GM23338 (cell line): ENCODE data around the gene CDON. TPM values are rescaled to one million over a fixed set of nuclear protein-coding genes. Genes with fewer than 3 reads are reported as not detected.
A peak's percentile ranks its signal among the peaks of the same experiment; 100 is the strongest.

Experiments
- ATAC-seq: fragments of 200-7000 bp; cut with Tn5 transposase; 3 replicates; pipeline ENCODE4 v1.9.1; 2020
- DNase-seq: peaks from one replicate; pipeline ENCODE4 v3.0.0-alpha.2; 2015; ENCODE audit warnings: low spot score
- H2AFZ ChIP-seq: fragments of 200-600 bp; sonication (generic); 2 replicates; pipeline ENCODE4 v1.8.0; 2016; ENCODE audit warnings: antibody characterized with exemption, mild to moderate bottlenecking, moderate library complexity
- H3F3A ChIP-seq: fragments of 200-600 bp; sonication (generic); replicated peaks from 2 replicates; pipeline ENCODE4 v1.8.0; 2017; ENCODE audit warnings: antibody characterized with exemption, mixed run types, low read depth
- H3K27ac ChIP-seq: fragments of 200-600 bp; sonication (generic); 2 replicates; pipeline ENCODE4 v1.6.1; 2016; ENCODE audit warnings: low read depth
- H3K27me3 ChIP-seq: fragments of 200-600 bp; sonication (generic); 2 replicates; pipeline ENCODE4 v1.8.0; 2016; ENCODE audit warnings: mild to moderate bottlenecking, mixed run types, moderate library complexity; ENCODE audit not compliant: insufficient read depth
- H3K36me3 ChIP-seq: fragments of 200-600 bp; sonication (generic); 2 replicates; pipeline ENCODE4 v1.8.0; 2016; ENCODE audit warnings: mild to moderate bottlenecking; ENCODE audit not compliant: insufficient read depth
- H3K4me1 ChIP-seq: fragments of 200-600 bp; sonication (generic); 2 replicates; pipeline ENCODE4 v1.8.0; 2016; ENCODE audit warnings: mild to moderate bottlenecking, moderate library complexity; ENCODE audit not compliant: insufficient read depth
- H3K4me2 ChIP-seq: fragments of 200-600 bp; sonication (generic); 2 replicates; pipeline ENCODE4 v1.7.1; 2017; ENCODE audit warnings: mixed run types
- H3K4me3 ChIP-seq: fragments of 200-600 bp; sonication (generic); 2 replicates; pipeline ENCODE4 v1.6.1; 2016; ENCODE audit warnings: mixed run types
- H3K79me2 ChIP-seq: fragments of 200-600 bp; sonication (generic); replicated peaks from 2 replicates; pipeline ENCODE4 v1.8.0; 2017; ENCODE audit warnings: mild to moderate bottlenecking; ENCODE audit not compliant: insufficient read depth
- H3K9me2 ChIP-seq: fragments of 200-600 bp; sonication (generic); 2 replicates; pipeline ENCODE4 v1.8.0; 2017; ENCODE audit not compliant: insufficient read depth
- H4K20me1 ChIP-seq: fragments of 200-600 bp; sonication (generic); replicated peaks from 2 replicates; pipeline ENCODE4 v1.8.0; 2017; ENCODE audit warnings: mild to moderate bottlenecking; ENCODE audit not compliant: insufficient read depth
- H3K27ac Mint-ChIP-seq: 2 replicates; pipeline ENCODE4 v1.8.0; 2020; ENCODE audit warnings: inconsistent platforms, mild to moderate bottlenecking, moderate library complexity, mixed read lengths
- H3K27me3 Mint-ChIP-seq: 3 replicates; pipeline ENCODE4 v1.8.0; 2022; ENCODE audit warnings: low read depth, mild to moderate bottlenecking, moderate library complexity, mixed read lengths, inconsistent platforms; ENCODE audit not compliant: insufficient read depth, poor library complexity
- H3K36me3 Mint-ChIP-seq: 3 replicates; pipeline ENCODE4 v1.8.0; 2021; ENCODE audit warnings: low read depth, mild to moderate bottlenecking, inconsistent platforms, moderate library complexity, mixed read lengths
- H3K4me1 Mint-ChIP-seq: 3 replicates; pipeline ENCODE4 v1.8.0; 2020; ENCODE audit warnings: mild to moderate bottlenecking, inconsistent platforms, mixed read lengths
- H3K4me3 Mint-ChIP-seq: 3 replicates; pipeline ENCODE4 v1.8.0; 2021; ENCODE audit warnings: moderate library complexity, mild to moderate bottlenecking, inconsistent platforms, mixed read lengths
- H3K9me3 Mint-ChIP-seq: 3 replicates; pipeline ENCODE4 v1.8.0; 2020; ENCODE audit warnings: moderate library complexity, mild to moderate bottlenecking, inconsistent platforms, mixed read lengths
- CREB1 ChIP-seq: fragments of 250-450 bp; sonication (Bioruptor Pico); IDR thresholded peaks from 2 replicates; pipeline ENCODE4 v1.5.0; 2020; ENCODE audit warnings: low read depth, mild to moderate bottlenecking, moderate library complexity
- CTCF ChIP-seq, 2 experiments: fragments of 200-600 bp in 1 of 2; sonication (generic) in 1 of 2; conservative IDR thresholded peaks; 2 replicates each; pipeline versions ENCODE4 v1.5.1 to v1.6.1; 2016 to 2017; ENCODE audit warnings: antibody characterized with exemption in 2 of 2, low read depth in 2 of 2, mild to moderate bottlenecking in 2 of 2, moderate library complexity in 1 of 2
- EZH2 ChIP-seq: fragments of 200-600 bp; sonication (generic); IDR thresholded peaks from one replicate; pipeline ENCODE4 v1.8.0; 2017; ENCODE audit warnings: antibody characterized with exemption, mild to moderate bottlenecking, low read depth; ENCODE audit not compliant: unreplicated experiment
- EZH2phosphoT487 ChIP-seq: fragments of 200-600 bp; sonication (generic); IDR thresholded peaks from one replicate; pipeline ENCODE4 v1.8.1; 2018; ENCODE audit warnings: antibody characterized with exemption; ENCODE audit not compliant: unreplicated experiment
- JUNB ChIP-seq: IDR thresholded peaks from one replicate; pipeline ENCODE4 v1.6.1; 2016; ENCODE audit warnings: antibody characterized with exemption; ENCODE audit not compliant: unreplicated experiment
- NANOG ChIP-seq: IDR thresholded peaks from 2 replicates; pipeline ENCODE4 v1.6.1; 2016; ENCODE audit warnings: antibody characterized with exemption, borderline replicate concordance
- POLR2AphosphoS5 ChIP-seq: IDR thresholded peaks from 2 replicates; pipeline ENCODE4 v1.6.1; 2016; ENCODE audit warnings: antibody characterized with exemption, low read depth
- REST ChIP-seq: IDR thresholded peaks from one replicate; pipeline ENCODE4 v1.6.1; 2018; ENCODE audit warnings: antibody characterized with exemption; ENCODE audit not compliant: unreplicated experiment
- ZNF114 ChIP-seq: fragments of 250-450 bp; sonication (Bioruptor Pico); IDR thresholded peaks from 2 replicates; pipeline ENCODE4 v1.5.0; 2020; ENCODE audit warnings: mild to moderate bottlenecking, moderate library complexity
- ZNF331 ChIP-seq: fragments of 250-450 bp; sonication (Bioruptor Pico); IDR thresholded peaks from 2 replicates; pipeline ENCODE4 v1.5.0; 2020; ENCODE audit warnings: low read depth, mild to moderate bottlenecking, moderate library complexity
- ZNF462 ChIP-seq: fragments of 250-450 bp; sonication (Bioruptor Pico); IDR thresholded peaks from 2 replicates; pipeline ENCODE4 v1.5.0; 2020; ENCODE audit warnings: mild to moderate bottlenecking, moderate library complexity
- polyA plus RNA-seq: library from polyadenylated mRNA; unstranded; fragments of >200 nt; fragmentation: Nextera tagmentation; extraction: Ambion mirVana; gene quantifications from 2 replicates; pipeline ENCODE4 v1.2.1, GENCODE V29; 2016
- total RNA-seq: library from RNA; depleted of rRNA; stranded (reverse); fragments of >200 nt; shearing (Covaris generic); gene quantifications from 2 replicates; pipeline ENCODE4 v1.2.3, GENCODE V29; 2014
- TF ChIP-seq, protein P1 (sequence below): IDR thresholded peaks from 2 replicates; pipeline ENCODE4 v1.6.1; 2016; ENCODE audit warnings: antibody characterized with exemption

The CDON gene
- total and polyA plus RNA-seq, 2 experiments from 2014 or later = 4.1 to 35.5 TPM

GRCh38 chr11:126102436-126102981 is 39.8 kb upstream of the CDON start:
- H3K4me3 ChIP-seq = no peak overlapping the region
- peaks cover 73% of the 10 kb centered on the region for H3K4me1 Mint-ChIP-seq
- H3K4me3 Mint-ChIP-seq = no peak overlapping the region; the same call in 2 of the 3 replicates
- H3K4me1 ChIP-seq = peaks cover 42% of the 10 kb centered on the region
- no peak overlapping the region for H3K4me2 ChIP-seq
- H3F3A ChIP-seq = no peaks in the 10 kb centered on the region; the same call in 1 of the 2 replicates
- no peak for ATAC-seq
- TF ChIP-seq CREB1 (no peak), REST (no peak), NANOG (no peak), POLR2AphosphoS5 (no peak), JUNB (no peak), CTCF (conservative IDR thresholded peaks at IDR 0.05; ENCODE audit: low read depth in 2 of 2) (no peak), EZH2phosphoT487 (no peak), ZNF114 (no peak), EZH2 (no peak), ZNF331 (CRISPR knock-in tag) (no peak), ZNF462 (CRISPR knock-in tag) (no peak)
- TF ChIP-seq, protein P1, sequence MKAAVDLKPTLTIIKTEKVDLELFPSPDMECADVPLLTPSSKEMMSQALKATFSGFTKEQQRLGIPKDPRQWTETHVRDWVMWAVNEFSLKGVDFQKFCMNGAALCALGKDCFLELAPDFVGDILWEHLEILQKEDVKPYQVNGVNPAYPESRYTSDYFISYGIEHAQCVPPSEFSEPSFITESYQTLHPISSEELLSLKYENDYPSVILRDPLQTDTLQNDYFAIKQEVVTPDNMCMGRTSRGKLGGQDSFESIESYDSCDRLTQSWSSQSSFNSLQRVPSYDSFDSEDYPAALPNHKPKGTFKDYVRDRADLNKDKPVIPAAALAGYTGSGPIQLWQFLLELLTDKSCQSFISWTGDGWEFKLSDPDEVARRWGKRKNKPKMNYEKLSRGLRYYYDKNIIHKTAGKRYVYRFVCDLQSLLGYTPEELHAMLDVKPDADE = no peak
- no peak for DNase-seq
- H3K27ac Mint-ChIP-seq = no peak overlapping the region
- no peaks in the 10 kb centered on the region for H4K20me1 ChIP-seq
- peak overlapping the region; percentile 32; the same call in 1 of the 2 replicates for H2AFZ ChIP-seq
- H3K27me3 Mint-ChIP-seq = peaks cover 21% of the 10 kb centered on the region
- no peaks in the 10 kb centered on the region for H3K27me3 ChIP-seq
- no peaks in the 10 kb centered on the region for H3K79me2 ChIP-seq
- no peaks in the 10 kb centered on the region for H3K36me3 ChIP-seq
- no peaks in the 10 kb centered on the region for H3K36me3 Mint-ChIP-seq
- no peak overlapping the region for H3K27ac ChIP-seq
- no peaks in the 10 kb centered on the region; the same call in 2 of the 3 replicates for H3K9me3 Mint-ChIP-seq
- peaks cover 5% of the 10 kb centered on the region; the same call in 1 of the 2 replicates for H3K9me2 ChIP-seq
